Right lobe of liver (tissue), 4 donors: ENCODE data around the gene FAM50A.

Experiments
- CTCF ChIP-seq, 4 donors: fragments of 200-600 bp in 3 of 4; fragments of 450-650 bp in 1 of 4; IDR thresholded peaks; one replicate each; pipeline versions ENCODE4 v1.5.1 to v1.8.0; 2016 to 2022; ENCODE audit warnings: antibody characterized with exemption in 4 of 4, mild to moderate bottlenecking in 2 of 4
- POLR2A ChIP-seq: fragments of 450-650 bp; IDR thresholded peaks from one replicate; pipeline ENCODE4 v1.6.1; 2017; ENCODE audit warnings: antibody characterized with exemption, mild to moderate bottlenecking
- donor health status: DM: no; HTN: no; CAD: no.
- donor health status: DM: no; HTN: no; CAD: no.
- donor health status: DM: no; HTN: yes; CAD: no.

GRCh38 chrX:154409222-154409871 is 34.6 kb upstream of the FAM50A start, which contains the start of gene DNASE1L1:
- no peak for TF ChIP-seq POLR2A
- TF ChIP-seq CTCF (IDR thresholded peaks at IDR 0.05) = no peak
